Measurements from ENCODE around the gene RPE65. TPM values are rescaled to one million over a fixed set of nuclear protein-coding genes. Genes with fewer than 3 reads are reported as not detected.

RPE65 gene
- total and polyA plus RNA-seq, 8 donors: not detected

DNA sequence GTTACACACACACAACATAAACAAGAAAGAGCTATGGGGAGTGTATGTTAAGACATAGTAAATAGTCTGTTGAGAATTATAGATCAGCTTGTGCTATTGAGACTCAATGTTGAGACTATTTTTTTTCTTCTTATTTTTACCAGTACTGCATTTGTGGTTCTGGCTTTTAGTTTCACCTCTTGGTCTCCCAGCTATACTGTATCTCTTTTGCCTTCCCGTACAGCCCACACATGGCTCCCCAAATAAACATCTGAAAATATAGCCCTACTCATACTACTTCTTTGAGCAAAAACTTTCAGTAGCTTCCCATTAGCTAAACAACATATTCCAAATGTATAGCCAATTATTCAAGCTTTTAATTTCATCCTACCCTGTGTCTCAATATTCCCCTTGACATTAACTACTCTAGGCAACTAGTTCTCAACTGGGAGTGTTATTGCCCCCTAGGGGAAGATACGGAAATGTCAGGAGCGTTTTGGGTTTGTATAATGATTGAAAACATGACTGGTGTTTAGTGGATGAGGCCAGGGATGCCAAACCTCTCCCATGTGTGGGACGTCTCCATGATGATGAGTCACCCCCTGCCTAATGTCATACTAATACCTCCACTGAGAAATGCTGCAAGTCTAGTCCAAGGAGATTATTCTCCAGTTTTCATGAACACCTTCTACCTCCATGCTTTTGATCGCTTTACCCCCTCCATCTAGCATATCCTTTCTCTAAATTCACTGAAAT is 6.8 kb downstream of the RPE65 start:
- H3K4me1 ChIP-seq: no peaks in the 10 kb centered on the region
- no peak overlapping the region for H3K27ac ChIP-seq
- no peaks in the 10 kb centered on the region for H3K9me3 ChIP-seq
- DNase-seq (peak in 2 of 6 donors; percentile 11 to 52), FAIRE-seq (no peak), ATAC-seq (peak; percentile 58 to 84 (median 72))
- H3K36me3 ChIP-seq: no peaks in the 10 kb centered on the region
- WGBS, 2 donors: 39 to 40% methylated on average over 5 of the region's 5 CpGs
- TF ChIP-seq, protein P1, sequence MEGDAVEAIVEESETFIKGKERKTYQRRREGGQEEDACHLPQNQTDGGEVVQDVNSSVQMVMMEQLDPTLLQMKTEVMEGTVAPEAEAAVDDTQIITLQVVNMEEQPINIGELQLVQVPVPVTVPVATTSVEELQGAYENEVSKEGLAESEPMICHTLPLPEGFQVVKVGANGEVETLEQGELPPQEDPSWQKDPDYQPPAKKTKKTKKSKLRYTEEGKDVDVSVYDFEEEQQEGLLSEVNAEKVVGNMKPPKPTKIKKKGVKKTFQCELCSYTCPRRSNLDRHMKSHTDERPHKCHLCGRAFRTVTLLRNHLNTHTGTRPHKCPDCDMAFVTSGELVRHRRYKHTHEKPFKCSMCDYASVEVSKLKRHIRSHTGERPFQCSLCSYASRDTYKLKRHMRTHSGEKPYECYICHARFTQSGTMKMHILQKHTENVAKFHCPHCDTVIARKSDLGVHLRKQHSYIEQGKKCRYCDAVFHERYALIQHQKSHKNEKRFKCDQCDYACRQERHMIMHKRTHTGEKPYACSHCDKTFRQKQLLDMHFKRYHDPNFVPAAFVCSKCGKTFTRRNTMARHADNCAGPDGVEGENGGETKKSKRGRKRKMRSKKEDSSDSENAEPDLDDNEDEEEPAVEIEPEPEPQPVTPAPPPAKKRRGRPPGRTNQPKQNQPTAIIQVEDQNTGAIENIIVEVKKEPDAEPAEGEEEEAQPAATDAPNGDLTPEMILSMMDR (IDR thresholded peaks at IDR 0.05): peak; percentile 27 to 46 (median 36)
- intact Hi-C loops (cut with DNase I): no loop called here
- H3K4me3 ChIP-seq: no peak overlapping the region
- H3K27me3 ChIP-seq: no peaks in the 10 kb centered on the region

DNA sequence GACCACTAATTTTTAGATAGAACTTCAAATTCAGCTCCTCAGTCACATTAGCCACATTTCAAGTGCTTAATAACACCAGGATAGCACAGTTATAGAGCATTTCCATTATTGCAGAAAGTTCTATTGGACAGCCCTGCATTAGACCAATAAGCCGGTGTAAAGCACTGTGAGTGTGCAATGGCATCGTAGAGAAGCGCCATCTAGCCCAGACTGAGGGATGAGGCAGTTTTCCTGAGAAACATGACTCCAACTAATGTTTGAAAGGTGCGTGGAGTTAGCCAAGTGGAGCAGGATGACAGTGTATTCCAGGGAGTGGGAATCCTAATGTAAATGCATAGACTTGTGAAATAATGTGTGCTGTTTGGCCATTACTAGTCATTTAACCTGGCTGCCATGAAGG is 7.7 kb downstream of the RPE65 start:
- DNase-seq: no peak
- TF ChIP-seq, protein P1 (IDR thresholded peaks at IDR 0.05): no peak
- no peak overlapping the region for H3K4me3 ChIP-seq
- no peaks in the 10 kb centered on the region for H3K9me3 ChIP-seq
- no peak for ATAC-seq
- intact Hi-C loops (cut with DNase I): no loop called here
- H3K4me1 ChIP-seq: no peaks in the 10 kb centered on the region
- WGBS, 2 donors: 77 to 83% methylated on average over 4 of the region's 4 CpGs
- H3K27ac ChIP-seq: no peak overlapping the region
- H3K27me3 ChIP-seq: no peaks in the 10 kb centered on the region
- H3K36me3 ChIP-seq: no peaks in the 10 kb centered on the region
- no peak for FAIRE-seq

DNA sequence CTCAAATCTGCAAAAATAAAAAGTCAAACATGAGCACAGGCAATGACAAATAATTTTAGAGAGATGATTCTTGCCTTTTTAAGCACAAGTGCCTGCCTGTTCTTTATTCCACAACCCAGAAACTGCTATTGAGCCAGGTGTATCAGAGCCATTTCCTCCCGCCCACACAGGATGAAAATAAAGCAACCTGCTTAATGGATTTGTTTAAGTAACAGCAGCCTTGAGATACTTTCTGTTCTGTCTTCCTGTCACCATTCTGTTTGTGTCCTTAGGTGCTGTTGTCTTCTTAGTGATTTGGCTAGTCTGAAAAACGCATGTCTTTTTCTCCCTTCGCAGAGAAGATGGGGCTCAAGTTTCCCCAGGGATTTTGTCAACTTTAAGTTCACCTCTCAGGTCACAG is 11.4 kb downstream of the RPE65 start:
- DNase-seq (no peak), ATAC-seq (no peak), FAIRE-seq (no peak)
- Histone ChIP-seq H3K4me1 (no peaks in the 10 kb centered on the region), H3K36me3 (no peaks in the 10 kb centered on the region), H3K27me3 (no peaks in the 10 kb centered on the region), H3K9me3 (no peaks in the 10 kb centered on the region), H3K27ac (no peak overlapping the region), H3K4me3 (no peak overlapping the region)
- intact Hi-C loops (cut with DNase I): no loop called here
- TF ChIP-seq, protein P1 (IDR thresholded peaks at IDR 0.05): no peak
- WGBS, 2 donors: 51 to 61% methylated on average over 3 of the region's 3 CpGs

DNA sequence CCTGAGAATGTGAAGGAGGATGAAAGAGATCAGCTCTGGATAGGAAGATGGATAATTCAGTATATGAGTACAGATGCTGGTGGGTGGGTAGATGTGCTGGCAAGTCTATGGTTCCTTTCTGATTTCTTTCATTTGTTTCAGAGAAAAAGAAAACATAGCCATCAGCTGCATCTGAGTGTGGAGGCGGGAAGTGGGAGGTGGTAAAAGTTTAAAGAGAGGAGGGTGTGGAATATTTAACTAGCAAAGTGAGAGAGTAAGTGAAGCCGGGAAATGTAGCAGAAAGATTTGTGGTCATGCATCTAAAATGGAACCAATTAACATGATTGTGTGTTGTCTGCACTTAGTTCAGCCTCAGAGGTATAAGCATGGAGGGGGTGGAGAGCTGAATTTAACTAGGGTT is 16.4 kb downstream of the RPE65 start:
- FAIRE-seq (no peak), DNase-seq (no peak), ATAC-seq (no peak)
- H3K27me3 ChIP-seq: no peaks in the 10 kb centered on the region
- 71 to 80% methylated on average over 2 of the region's 2 CpGs for WGBS, 2 donors
- no peaks in the 10 kb centered on the region for H3K4me1 ChIP-seq
- H3K4me3 ChIP-seq: no peak overlapping the region
- intact Hi-C loops (cut with DNase I): no loop called here
- TF ChIP-seq, protein P1 (IDR thresholded peaks at IDR 0.05): no peak
- H3K9me3 ChIP-seq: no peaks in the 10 kb centered on the region
- H3K36me3 ChIP-seq: no peaks in the 10 kb centered on the region
- H3K27ac ChIP-seq: no peak overlapping the region

- ATAC-seq (peak in 3 of 4 donors; percentile 14 to 70 (median 52)), DNase-seq (no peak), FAIRE-seq (no peak)
- Histone ChIP-seq H3K4me1 (no peaks in the 10 kb centered on the region), H3K4me3 (no peak overlapping the region), H3K27ac (no peak overlapping the region), H3K9me3 (no peaks in the 10 kb centered on the region), H3K27me3 (no peaks in the 10 kb centered on the region), H3K36me3 (no peaks in the 10 kb centered on the region)
- intact Hi-C loops (cut with DNase I): no loop called here
- TF ChIP-seq, protein P1 (IDR thresholded peaks at IDR 0.05): no peak
- WGBS, 2 donors: 13 to 19% methylated on average over 3 of the region's 3 CpGs
Observed at GRCh38 chr1:68431076-68431475, 18.7 kb downstream of the RPE65 start.

Data from pancreas (tissue), 10 donors.